ENCODE data around the gene ARL14.

GRCh38 chr3:160637086-160637485 lies 39.9 kb upstream of the ARL14 start:
- no peak for TF ChIP-seq ZNF274 (IDR thresholded peaks at IDR 0.05; ENCODE audit: low read depth, low read length)
- no peak for TF ChIP-seq YY1 (IDR thresholded peaks at IDR 0.05; ENCODE audit: insufficient read depth, insufficient read length)
- no peak for TF ChIP-seq SUZ12 (IDR thresholded peaks at IDR 0.05; ENCODE audit: extremely low read depth, insufficient read depth, insufficient read length)

Measured in NT2/D1 (cell line).